SK-N-SH (cell line): ENCODE measurements around the gene FARSA.

Experiments used
- EP300 ChIP-seq, 2 experiments: IDR thresholded peaks; 2 replicates each; pipeline versions ENCODE4 v1.4.0 to v1.6.1; 2012; ENCODE audit warnings: borderline replicate concordance in 1 of 2, low read depth in 1 of 2, low read length in 1 of 2
- MEF2A ChIP-seq: IDR thresholded peaks from 2 replicates; pipeline ENCODE4 v1.4.0; 2012; ENCODE audit warnings: low read depth, borderline replicate concordance
- RAD21 ChIP-seq: IDR thresholded peaks from 2 replicates; pipeline ENCODE4 v1.6.1; 2012; ENCODE audit warnings: mild to moderate bottlenecking, low read length
- SIN3A ChIP-seq: IDR thresholded peaks from 2 replicates; pipeline ENCODE4 v1.6.1; 2012; ENCODE audit warnings: low read depth, mild to moderate bottlenecking, low read length, moderate library complexity, borderline replicate concordance

GRCh38 chr19:12952488-12953137, 19.1 kb upstream of the FARSA start:
- no peak for TF ChIP-seq RAD21
- TF ChIP-seq EP300 (IDR thresholded peaks at IDR 0.05; ENCODE audit: borderline replicate concordance in 1 of 2, low read depth in 1 of 2, low read length in 1 of 2): no peak
- TF ChIP-seq MEF2A: no peak
- 0 out of 2 replicates have a peak, but pooled peaks have one; percentile 2 for TF ChIP-seq SIN3A
